Calu3 (cell line): ENCODE results near the gene PCSK6. TPM values are rescaled to one million over a fixed set of nuclear protein-coding genes. Genes with fewer than 3 reads are reported as not detected.

Source experiments
- BruUV-seq: library from RNA; stranded (reverse); fragments of 400-500 nt; replicated peaks from 2 replicates; lab custom pipeline; 2021; lab: Mats Ljungman, UMichigan
- CTCF ChIA-PET: fragments of 300-600 bp; sonication (Branson Sonifier 250); formaldehyde crosslinking; loops from one replicate; lab custom pipeline; 2022; ENCODE audit warnings: antibody characterized with exemption; lab: Charles Lee
- DNase-seq: peaks from one replicate; pipeline ENCODE4 v3.0.0; 2022
- H3K27ac Mint-ChIP-seq: one replicate; pipeline ENCODE4 v1.8.0; 2022; ENCODE audit warnings: mixed read lengths; ENCODE audit not compliant: unreplicated experiment
- H3K27me3 Mint-ChIP-seq: one replicate; pipeline ENCODE4 v1.8.0; 2022; ENCODE audit warnings: mixed read lengths; ENCODE audit not compliant: unreplicated experiment
- H3K36me3 Mint-ChIP-seq: one replicate; pipeline ENCODE4 v1.8.0; 2022; ENCODE audit warnings: mild to moderate bottlenecking, moderate library complexity, mixed read lengths; ENCODE audit not compliant: insufficient read depth, unreplicated experiment
- H3K4me1 Mint-ChIP-seq: one replicate; pipeline ENCODE4 v1.8.0; 2022; ENCODE audit warnings: mild to moderate bottlenecking, low read depth, mixed read lengths; ENCODE audit not compliant: unreplicated experiment
- H3K4me3 Mint-ChIP-seq: one replicate; pipeline ENCODE4 v1.8.0; 2022; ENCODE audit warnings: mild to moderate bottlenecking, low read depth, moderate library complexity, mixed read lengths; ENCODE audit not compliant: unreplicated experiment
- H3K9me3 Mint-ChIP-seq: one replicate; pipeline ENCODE4 v1.8.0; 2022; ENCODE audit warnings: low read depth, mixed read lengths; ENCODE audit not compliant: unreplicated experiment
- intact Hi-C: fragments of 100-400 bp; cut with micrococcal nuclease; formaldehyde crosslinking; loops from one replicate; pipeline ENCODE4 v1.10.0; 2022; ENCODE audit not compliant: unreplicated experiment
- total RNA-seq: library from RNA; stranded (reverse); gene quantifications from 2 replicates; pipeline ENCODE4 v1.2.3, GENCODE V29; 2022
- TF ChIP-seq, protein P1 (sequence below): fragments of 200-600 bp; IDR thresholded peaks from one replicate; pipeline ENCODE4 v1.8.0; 2022; ENCODE audit warnings: antibody characterized with exemption; ENCODE audit not compliant: unreplicated experiment

Gene PCSK6
- total RNA-seq, 1 experiment from 2014 or later, result 5.1 TPM

DNA sequence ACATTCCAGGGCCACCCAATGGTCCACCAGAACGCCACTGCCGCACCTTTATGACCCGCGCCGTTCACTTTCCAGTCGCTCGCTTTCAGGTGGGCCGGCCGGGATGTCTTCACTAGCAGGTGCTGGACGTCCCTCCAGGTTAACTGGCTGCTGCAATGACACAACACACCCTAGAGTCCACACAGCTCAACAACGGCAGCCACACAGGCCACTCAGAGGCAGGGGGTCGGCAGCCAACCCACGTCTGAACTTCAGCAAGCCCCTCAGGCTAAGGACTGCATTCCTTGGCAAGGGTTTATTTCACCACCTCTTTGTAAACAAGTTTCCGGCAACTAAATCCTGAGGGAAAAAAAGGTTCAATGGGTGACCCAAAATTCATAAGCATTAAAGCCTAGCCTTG lies 105.2 kb downstream of the PCSK6 start:
- intact Hi-C loops, result no loop called here
- H3K4me1 Mint-ChIP-seq, result no peaks in the 10 kb centered on the region
- TF ChIP-seq, protein P1, sequence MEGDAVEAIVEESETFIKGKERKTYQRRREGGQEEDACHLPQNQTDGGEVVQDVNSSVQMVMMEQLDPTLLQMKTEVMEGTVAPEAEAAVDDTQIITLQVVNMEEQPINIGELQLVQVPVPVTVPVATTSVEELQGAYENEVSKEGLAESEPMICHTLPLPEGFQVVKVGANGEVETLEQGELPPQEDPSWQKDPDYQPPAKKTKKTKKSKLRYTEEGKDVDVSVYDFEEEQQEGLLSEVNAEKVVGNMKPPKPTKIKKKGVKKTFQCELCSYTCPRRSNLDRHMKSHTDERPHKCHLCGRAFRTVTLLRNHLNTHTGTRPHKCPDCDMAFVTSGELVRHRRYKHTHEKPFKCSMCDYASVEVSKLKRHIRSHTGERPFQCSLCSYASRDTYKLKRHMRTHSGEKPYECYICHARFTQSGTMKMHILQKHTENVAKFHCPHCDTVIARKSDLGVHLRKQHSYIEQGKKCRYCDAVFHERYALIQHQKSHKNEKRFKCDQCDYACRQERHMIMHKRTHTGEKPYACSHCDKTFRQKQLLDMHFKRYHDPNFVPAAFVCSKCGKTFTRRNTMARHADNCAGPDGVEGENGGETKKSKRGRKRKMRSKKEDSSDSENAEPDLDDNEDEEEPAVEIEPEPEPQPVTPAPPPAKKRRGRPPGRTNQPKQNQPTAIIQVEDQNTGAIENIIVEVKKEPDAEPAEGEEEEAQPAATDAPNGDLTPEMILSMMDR, result no peak
- no peaks in the 10 kb centered on the region for H3K36me3 Mint-ChIP-seq
- no peaks in the 10 kb centered on the region for H3K27me3 Mint-ChIP-seq
- H3K9me3 Mint-ChIP-seq, result no peaks in the 10 kb centered on the region
- CTCF ChIA-PET, result no interaction called here
- no peak overlapping the region for H3K4me3 Mint-ChIP-seq
- no peak for DNase-seq
- no TSS peak for BruUV-seq
- no peak overlapping the region for H3K27ac Mint-ChIP-seq

DNA sequence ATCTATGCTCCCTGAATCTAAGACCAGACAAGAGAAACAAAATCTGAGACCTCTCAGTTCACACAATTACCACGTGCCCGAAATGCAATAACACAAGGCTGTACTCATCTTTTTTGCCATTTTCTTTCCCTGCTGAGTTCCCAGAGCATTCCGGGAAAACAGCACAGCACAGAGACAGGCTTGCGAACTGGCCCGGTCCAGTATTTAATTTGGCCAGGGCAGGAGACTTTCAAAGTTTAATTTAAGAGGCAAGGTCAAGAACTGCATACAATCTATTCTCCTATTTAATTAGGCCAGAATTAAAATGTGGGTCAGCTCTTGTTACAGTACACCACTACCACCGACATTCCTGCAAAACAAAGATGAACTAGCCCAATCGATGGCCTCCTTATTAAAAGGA lies 107.0 kb downstream of the PCSK6 start:
- CTCF ChIA-PET, result no interaction called here
- H3K9me3 Mint-ChIP-seq, result no peaks in the 10 kb centered on the region
- no peak overlapping the region for H3K27ac Mint-ChIP-seq
- intact Hi-C loops, result no loop called here
- TF ChIP-seq, protein P1, result no peak
- H3K36me3 Mint-ChIP-seq, result no peaks in the 10 kb centered on the region
- no peaks in the 10 kb centered on the region for H3K4me1 Mint-ChIP-seq
- no TSS peak for BruUV-seq
- H3K4me3 Mint-ChIP-seq, result no peak overlapping the region
- H3K27me3 Mint-ChIP-seq, result no peaks in the 10 kb centered on the region
- no peak for DNase-seq

DNA sequence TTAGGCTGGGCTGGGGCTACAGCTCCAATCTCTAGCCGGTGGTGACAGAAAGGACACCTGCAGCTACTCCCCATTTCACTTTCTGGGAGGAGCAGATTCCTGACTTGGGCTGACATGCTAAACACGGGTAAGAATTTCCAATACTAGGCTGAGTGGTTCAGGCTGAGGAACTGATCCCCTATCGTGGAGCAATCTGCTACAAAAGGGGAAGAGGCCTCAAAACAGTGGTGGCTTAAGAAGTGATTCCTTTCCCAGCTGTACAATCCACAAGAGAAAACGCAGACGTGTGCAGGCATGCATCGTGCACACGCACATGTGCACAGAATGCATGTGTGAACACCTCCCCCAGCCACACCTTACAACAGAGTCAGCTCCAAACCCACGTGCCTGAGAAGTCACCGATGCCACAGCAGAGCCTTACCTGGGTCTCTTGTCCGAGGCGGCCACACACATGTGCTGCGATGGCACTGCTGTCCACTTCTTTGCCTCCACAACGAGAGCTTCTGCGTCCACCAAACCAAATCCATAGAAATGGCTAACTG lies 107.8 kb downstream of the PCSK6 start:
- H3K27ac Mint-ChIP-seq, result no peak overlapping the region
- H3K4me3 Mint-ChIP-seq, result no peak overlapping the region
- no peaks in the 10 kb centered on the region for H3K36me3 Mint-ChIP-seq
- DNase-seq, result no peak
- no TSS peak for BruUV-seq
- intact Hi-C loops, result no loop called here
- TF ChIP-seq, protein P1, result no peak
- CTCF ChIA-PET, result no interaction called here
- no peaks in the 10 kb centered on the region for H3K9me3 Mint-ChIP-seq
- H3K4me1 Mint-ChIP-seq, result no peaks in the 10 kb centered on the region
- no peaks in the 10 kb centered on the region for H3K27me3 Mint-ChIP-seq

DNA sequence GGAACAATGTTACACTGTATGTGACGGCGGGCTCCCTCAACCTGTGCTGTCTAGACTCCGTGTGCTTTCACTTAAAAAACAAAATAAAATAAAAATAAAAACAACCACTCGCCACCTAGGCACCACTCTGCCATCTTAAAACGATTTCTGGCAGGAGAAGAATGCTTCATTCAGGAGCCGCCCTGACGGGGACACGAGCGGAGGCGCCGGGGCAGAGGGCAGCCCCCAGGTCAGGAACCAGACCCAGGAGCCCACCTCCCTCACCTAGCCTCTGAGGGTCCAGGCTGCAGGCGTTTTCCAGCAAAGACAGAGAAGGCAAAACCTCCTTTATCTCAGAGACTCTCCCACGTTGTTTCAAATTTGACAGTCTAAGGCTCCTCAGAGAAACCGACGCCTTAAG lies 109.4 kb downstream of the PCSK6 start:
- Mint-ChIP-seq H3K27ac (no peak overlapping the region), H3K9me3 (no peaks in the 10 kb centered on the region), H3K4me3 (no peak overlapping the region), H3K27me3 (no peaks in the 10 kb centered on the region), H3K36me3 (no peaks in the 10 kb centered on the region), H3K4me1 (no peaks in the 10 kb centered on the region)
- intact Hi-C loops, result no loop called here
- no peak for DNase-seq
- CTCF ChIA-PET, result no interaction called here
- TF ChIP-seq, protein P1, result no peak
- no TSS peak for BruUV-seq
